ENCODE data around the gene GTPBP1.

Gene GTPBP1

GRCh38 chr22:38705235-38706100 is at the start of gene GTPBP1:
TSS of gene GTPBP1 (plus strand) at chr22:38705944. CDS start at chr22:38705956, 12 bp downstream.
- Histone ChIP-seq H3K9ac (ENCODE audit: low read depth in 1 of 2, low read length in 2 of 2) (peak within 1 kb of the TSS; percentile 91 to 99), H3K27me3 (ENCODE audit: control insufficient read depth in 2 of 2, insufficient read depth in 2 of 2, low read length in 2 of 2) (no peaks in the 10 kb centered on the region), H3K4me1 (ENCODE audit: control insufficient read depth in 2 of 2, insufficient read depth in 2 of 2, low read length in 2 of 2) (peaks cover 28 to 31% of the 10 kb centered on the region in 2 donors), H3K4me3 (ENCODE audit: low read length in 2 of 2) (peak within 1 kb of the TSS; percentile 89 to 92), H3K9me3 (ENCODE audit: control insufficient read depth in 2 of 2, low read length in 2 of 2) (no peaks in the 10 kb centered on the region), H3K27ac (ENCODE audit: low read depth in 2 of 2, low read length in 2 of 2) (peak within 1 kb of the TSS; percentile 95), H3K36me3 (ENCODE audit: control insufficient read depth in 2 of 2, insufficient read depth in 2 of 2, low read length in 2 of 2) (peaks cover 0 to 17% of the 10 kb centered on the region in 2 donors)

- H3K9me3 ChIP-seq (ENCODE audit: control insufficient read depth in 2 of 2, low read length in 2 of 2), result no peaks in the 10 kb centered on the region
- peak within 1 kb of the TSS; percentile 85 to 90 for H3K27ac ChIP-seq (ENCODE audit: low read depth in 2 of 2, low read length in 2 of 2)
- peak within 1 kb of the TSS; percentile 72 to 96 for H3K4me3 ChIP-seq (ENCODE audit: low read length in 2 of 2)
- peak within 1 kb of the TSS; percentile 89 to 91 for H3K9ac ChIP-seq (ENCODE audit: low read depth in 1 of 2, low read length in 2 of 2)
- peaks cover 0 to 3% of the 10 kb centered on the region in 2 donors for H3K36me3 ChIP-seq (ENCODE audit: control insufficient read depth in 2 of 2, insufficient read depth in 2 of 2, low read length in 2 of 2)
- no peaks in the 10 kb centered on the region for H3K27me3 ChIP-seq (ENCODE audit: control insufficient read depth in 2 of 2, insufficient read depth in 2 of 2, low read length in 2 of 2)
- H3K4me1 ChIP-seq (ENCODE audit: control insufficient read depth in 2 of 2, insufficient read depth in 2 of 2, low read length in 2 of 2), result peaks cover 5 to 15% of the 10 kb centered on the region in 2 donors
Observed at GRCh38 chr22:38656256-38657044, 49.3 kb upstream of the GTPBP1 start, which contains the start of the genes CBY1 and FAM227A. TSS of gene CBY1 (plus strand) at chr22:38656638. CDS start at chr22:38668055, 11,417 bp downstream. TSS of gene FAM227A (minus strand) at chr22:38656392. CDS start at chr22:38650168, 6,224 bp downstream.

GRCh38 chr22:38657045-38657909 is 48.5 kb upstream of the GTPBP1 start:
- Histone ChIP-seq H3K9ac (ENCODE audit: low read depth in 1 of 2, low read length in 2 of 2) (peak overlapping the region; percentile 89 to 91), H3K27ac (ENCODE audit: low read depth in 2 of 2, low read length in 2 of 2) (peak overlapping the region; percentile 85 to 90), H3K36me3 (ENCODE audit: control insufficient read depth in 2 of 2, insufficient read depth in 2 of 2, low read length in 2 of 2) (peaks cover 0 to 3% of the 10 kb centered on the region in 2 donors), H3K27me3 (ENCODE audit: control insufficient read depth in 2 of 2, insufficient read depth in 2 of 2, low read length in 2 of 2) (no peaks in the 10 kb centered on the region), H3K4me1 (ENCODE audit: control insufficient read depth in 2 of 2, insufficient read depth in 2 of 2, low read length in 2 of 2) (peaks cover 5 to 15% of the 10 kb centered on the region in 2 donors), H3K4me3 (ENCODE audit: low read length in 2 of 2) (peak overlapping the region; percentile 72 to 96), H3K9me3 (ENCODE audit: control insufficient read depth in 2 of 2, low read length in 2 of 2) (no peaks in the 10 kb centered on the region)

- no peaks in the 10 kb centered on the region for H3K27me3 ChIP-seq (ENCODE audit: control insufficient read depth in 2 of 2, insufficient read depth in 2 of 2, low read length in 2 of 2)
- no peaks in the 10 kb centered on the region for H3K4me1 ChIP-seq (ENCODE audit: control insufficient read depth in 2 of 2, insufficient read depth in 2 of 2, low read length in 2 of 2)
- H3K4me3 ChIP-seq (ENCODE audit: low read length in 2 of 2), result no peak overlapping the region
- peaks cover 17 to 19% of the 10 kb centered on the region in 2 donors for H3K36me3 ChIP-seq (ENCODE audit: control insufficient read depth in 2 of 2, insufficient read depth in 2 of 2, low read length in 2 of 2)
- no peak overlapping the region for H3K9ac ChIP-seq (ENCODE audit: low read depth in 1 of 2, low read length in 2 of 2)
- no peaks in the 10 kb centered on the region for H3K9me3 ChIP-seq (ENCODE audit: control insufficient read depth in 2 of 2, low read length in 2 of 2)
- H3K27ac ChIP-seq (ENCODE audit: low read depth in 2 of 2, low read length in 2 of 2), result no peak overlapping the region
Observed at GRCh38 chr22:38674888-38675287, 30.9 kb upstream of the GTPBP1 start.

- Histone ChIP-seq H3K4me1 (ENCODE audit: control insufficient read depth in 2 of 2, insufficient read depth in 2 of 2, low read length in 2 of 2) (no peaks in the 10 kb centered on the region), H3K9me3 (ENCODE audit: control insufficient read depth in 2 of 2, low read length in 2 of 2) (no peaks in the 10 kb centered on the region), H3K27ac (ENCODE audit: low read depth in 2 of 2, low read length in 2 of 2) (no peak overlapping the region), H3K4me3 (ENCODE audit: low read length in 2 of 2) (no peak overlapping the region), H3K27me3 (ENCODE audit: control insufficient read depth in 2 of 2, insufficient read depth in 2 of 2, low read length in 2 of 2) (no peaks in the 10 kb centered on the region), H3K9ac (ENCODE audit: low read depth in 1 of 2, low read length in 2 of 2) (no peak overlapping the region), H3K36me3 (ENCODE audit: control insufficient read depth in 2 of 2, insufficient read depth in 2 of 2, low read length in 2 of 2) (peaks cover 14 to 18% of the 10 kb centered on the region in 2 donors)
Observed at GRCh38 chr22:38675833-38676232, 29.9 kb upstream of the GTPBP1 start.

- Histone ChIP-seq H3K9ac (ENCODE audit: low read depth in 1 of 2, low read length in 2 of 2) (peak within 1 kb of the TSS; percentile 84 to 86), H3K4me3 (ENCODE audit: low read length in 2 of 2) (peak within 1 kb of the TSS; percentile 93 to 96), H3K9me3 (ENCODE audit: control insufficient read depth in 2 of 2, low read length in 2 of 2) (no peaks in the 10 kb centered on the region)
Observed at GRCh38 chr22:38681582-38682335, 24.0 kb upstream of the GTPBP1 start, which contains the start of gene TOMM22. TSS of gene TOMM22 (plus strand) at chr22:38681957. CDS start at chr22:38681979, 22 bp downstream.

GRCh38 chr22:38684895-38685294 is 20.8 kb upstream of the GTPBP1 start:
- Histone ChIP-seq H3K4me1 (ENCODE audit: control insufficient read depth in 2 of 2, insufficient read depth in 2 of 2, low read length in 2 of 2) (peaks cover 11 to 12% of the 10 kb centered on the region in 2 donors), H3K9ac (ENCODE audit: low read depth in 1 of 2, low read length in 2 of 2) (no peak overlapping the region), H3K9me3 (ENCODE audit: control insufficient read depth in 2 of 2, low read length in 2 of 2) (no peaks in the 10 kb centered on the region), H3K27ac (ENCODE audit: low read depth in 2 of 2, low read length in 2 of 2) (no peak overlapping the region), H3K4me3 (ENCODE audit: low read length in 2 of 2) (no peak overlapping the region), H3K36me3 (ENCODE audit: control insufficient read depth in 2 of 2, insufficient read depth in 2 of 2, low read length in 2 of 2) (peaks cover 50 to 59% of the 10 kb centered on the region in 2 donors), H3K27me3 (ENCODE audit: control insufficient read depth in 2 of 2, insufficient read depth in 2 of 2, low read length in 2 of 2) (no peaks in the 10 kb centered on the region)

More at GRCh38 chr22:38681582-38682335, 24.0 kb upstream of the GTPBP1 start, which contains the start of gene TOMM22:
- Histone ChIP-seq H3K4me1 (ENCODE audit: control insufficient read depth in 2 of 2, insufficient read depth in 2 of 2, low read length in 2 of 2) (peaks cover 6% of the 10 kb centered on the region in 2 donors), H3K36me3 (ENCODE audit: control insufficient read depth in 2 of 2, insufficient read depth in 2 of 2, low read length in 2 of 2) (peaks cover 29 to 35% of the 10 kb centered on the region in 2 donors), H3K27ac (ENCODE audit: low read depth in 2 of 2, low read length in 2 of 2) (peak within 1 kb of the TSS; percentile 59 to 65), H3K27me3 (ENCODE audit: control insufficient read depth in 2 of 2, insufficient read depth in 2 of 2, low read length in 2 of 2) (no peaks in the 10 kb centered on the region)

GRCh38 chr22:38685761-38686160 is 20.0 kb upstream of the GTPBP1 start:
- Histone ChIP-seq H3K27ac (ENCODE audit: low read depth in 2 of 2, low read length in 2 of 2) (no peak overlapping the region), H3K4me1 (ENCODE audit: control insufficient read depth in 2 of 2, insufficient read depth in 2 of 2, low read length in 2 of 2) (peaks cover 18 to 19% of the 10 kb centered on the region in 2 donors), H3K4me3 (ENCODE audit: low read length in 2 of 2) (no peak overlapping the region), H3K27me3 (ENCODE audit: control insufficient read depth in 2 of 2, insufficient read depth in 2 of 2, low read length in 2 of 2) (no peaks in the 10 kb centered on the region), H3K9ac (ENCODE audit: low read depth in 1 of 2, low read length in 2 of 2) (no peak overlapping the region), H3K36me3 (ENCODE audit: control insufficient read depth in 2 of 2, insufficient read depth in 2 of 2, low read length in 2 of 2) (peaks cover 50 to 59% of the 10 kb centered on the region in 2 donors), H3K9me3 (ENCODE audit: control insufficient read depth in 2 of 2, low read length in 2 of 2) (no peaks in the 10 kb centered on the region)

GRCh38 chr22:38689651-38690050 is 16.1 kb upstream of the GTPBP1 start:
- H3K9me3 ChIP-seq (ENCODE audit: control insufficient read depth in 2 of 2, low read length in 2 of 2), result no peaks in the 10 kb centered on the region
- H3K4me1 ChIP-seq (ENCODE audit: control insufficient read depth in 2 of 2, insufficient read depth in 2 of 2, low read length in 2 of 2), result peaks cover 40 to 47% of the 10 kb centered on the region in 2 donors
- no peak overlapping the region for H3K4me3 ChIP-seq (ENCODE audit: low read length in 2 of 2)
- no peaks in the 10 kb centered on the region for H3K27me3 ChIP-seq (ENCODE audit: control insufficient read depth in 2 of 2, insufficient read depth in 2 of 2, low read length in 2 of 2)
- peaks cover 41 to 49% of the 10 kb centered on the region in 2 donors for H3K36me3 ChIP-seq (ENCODE audit: control insufficient read depth in 2 of 2, insufficient read depth in 2 of 2, low read length in 2 of 2)
- H3K9ac ChIP-seq (ENCODE audit: low read depth in 1 of 2, low read length in 2 of 2), result no peak overlapping the region
- peak overlapping the region; percentile 1 to 15 for H3K27ac ChIP-seq (ENCODE audit: low read depth in 2 of 2, low read length in 2 of 2)

Measured in mucosa of rectum (tissue), 2 donors.